Thoracic aorta (tissue), 2 donors: ENCODE results near the gene GFOD2. TPM values are rescaled to one million over a fixed set of nuclear protein-coding genes. Genes with fewer than 3 reads are reported as not detected.

ENCODE experiments used
- ATAC-seq: fragments of 150-250 bp; one replicate; pipeline ENCODE4 v1.8.0; 2017; ENCODE audit warnings: low read depth; ENCODE audit not compliant: insufficient number of reproducible peaks, low FRiP score
- DNase-seq: peaks from one replicate; pipeline ENCODE4 v3.0.0-alpha.2; 2020; ENCODE audit warnings: low spot score
- H3K27ac ChIP-seq, 2 donors: fragments of 200-600 bp; sonication (generic); 1 replicate in 1 of 2; 2 replicates in 1 of 2; pipeline ENCODE4 v1.5.1; 2016; ENCODE audit warnings: mild to moderate bottlenecking in 2 of 2, moderate library complexity in 2 of 2
- H3K27me3 ChIP-seq: fragments of 200-600 bp; sonication (generic); replicated peaks from 2 replicates; pipeline ENCODE4 v1.6.0; 2016; ENCODE audit warnings: mild to moderate bottlenecking; ENCODE audit not compliant: insufficient read depth
- H3K36me3 ChIP-seq: fragments of 200-600 bp; sonication (generic); one replicate; pipeline ENCODE4 v1.5.1; 2016
- H3K4me1 ChIP-seq, 2 donors: fragments of 200-600 bp; sonication (generic); 1 replicate in 1 of 2; 2 replicates in 1 of 2; pipeline versions ENCODE4 v1.5.1 to v1.6.0; 2016; ENCODE audit warnings: low read depth in 2 of 2, mild to moderate bottlenecking in 1 of 2; ENCODE audit not compliant: control insufficient read depth in 1 of 2
- H3K4me3 ChIP-seq: fragments of 200-600 bp; sonication (generic); 2 replicates; pipeline ENCODE4 v1.5.1; 2016; ENCODE audit warnings: mild to moderate bottlenecking
- H3K9me3 ChIP-seq: fragments of 200-600 bp; sonication (generic); 2 replicates; pipeline ENCODE4 v1.5.1; 2016
- total RNA-seq, 2 donors: library from RNA; depleted of rRNA; stranded (reverse); fragments of >200 nt; gene quantifications; one replicate each; pipeline versions ENCODE4 v1.1.0 to v1.2.3, GENCODE V29; 2016
- TF ChIP-seq, protein P1 (sequence below): fragments of 200-600 bp; sonication (generic); IDR thresholded peaks from one replicate; pipeline ENCODE4 v1.5.1; 2019; ENCODE audit warnings: antibody characterized with exemption

Gene GFOD2
- total RNA-seq, 2 donors from 2014 or later: 13.3 to 19.2 TPM

DNA sequence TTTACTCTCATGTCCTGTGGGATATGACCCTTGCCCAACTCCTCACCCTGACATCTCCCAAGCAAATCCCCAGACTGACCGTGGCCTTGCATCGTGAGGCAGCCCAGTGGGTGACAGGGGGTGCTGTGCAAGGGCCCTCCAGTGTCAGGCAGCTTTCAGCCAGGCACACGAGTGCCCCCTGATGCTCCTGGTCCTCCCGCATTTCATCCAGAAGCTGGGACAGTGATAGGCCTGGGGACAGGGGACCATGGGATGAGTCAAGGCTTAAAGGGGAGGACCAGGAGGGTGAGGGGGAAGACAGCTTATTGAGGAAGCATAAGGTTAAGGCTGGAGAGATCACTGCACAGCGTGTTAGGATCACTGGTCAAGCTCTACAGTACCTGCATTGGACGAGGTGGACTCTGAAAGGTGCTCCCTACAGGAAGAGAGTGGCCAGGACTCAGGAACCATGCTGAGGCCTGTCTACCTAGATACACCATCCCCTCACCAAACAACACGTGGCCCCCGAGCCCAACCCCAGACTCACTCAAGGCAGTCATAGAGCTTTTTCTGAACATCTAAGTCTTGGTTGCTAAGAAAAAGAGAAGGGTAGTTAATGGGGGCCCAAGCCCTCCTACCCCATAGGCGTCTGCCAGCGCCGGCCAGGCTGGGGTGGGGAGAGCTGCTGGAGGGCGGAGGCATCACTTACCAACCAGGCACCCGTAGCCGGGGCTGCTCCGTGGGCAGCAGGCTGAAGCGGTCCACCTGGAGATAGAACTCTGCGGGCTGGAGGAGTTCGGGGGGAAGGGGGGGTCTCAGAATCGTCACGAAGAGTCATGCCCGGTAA lies 60.1 kb downstream of the GFOD2 start:
- Histone ChIP-seq H3K4me1 (peaks cover 12 to 19% of the 10 kb centered on the region in 2 donors), H3K4me3 (peak overlapping the region; percentile 91), H3K36me3 (peaks cover 15% of the 10 kb centered on the region), H3K27ac (no peak overlapping the region), H3K27me3 (no peaks in the 10 kb centered on the region), H3K9me3 (no peaks in the 10 kb centered on the region)
- TF ChIP-seq, protein P1, sequence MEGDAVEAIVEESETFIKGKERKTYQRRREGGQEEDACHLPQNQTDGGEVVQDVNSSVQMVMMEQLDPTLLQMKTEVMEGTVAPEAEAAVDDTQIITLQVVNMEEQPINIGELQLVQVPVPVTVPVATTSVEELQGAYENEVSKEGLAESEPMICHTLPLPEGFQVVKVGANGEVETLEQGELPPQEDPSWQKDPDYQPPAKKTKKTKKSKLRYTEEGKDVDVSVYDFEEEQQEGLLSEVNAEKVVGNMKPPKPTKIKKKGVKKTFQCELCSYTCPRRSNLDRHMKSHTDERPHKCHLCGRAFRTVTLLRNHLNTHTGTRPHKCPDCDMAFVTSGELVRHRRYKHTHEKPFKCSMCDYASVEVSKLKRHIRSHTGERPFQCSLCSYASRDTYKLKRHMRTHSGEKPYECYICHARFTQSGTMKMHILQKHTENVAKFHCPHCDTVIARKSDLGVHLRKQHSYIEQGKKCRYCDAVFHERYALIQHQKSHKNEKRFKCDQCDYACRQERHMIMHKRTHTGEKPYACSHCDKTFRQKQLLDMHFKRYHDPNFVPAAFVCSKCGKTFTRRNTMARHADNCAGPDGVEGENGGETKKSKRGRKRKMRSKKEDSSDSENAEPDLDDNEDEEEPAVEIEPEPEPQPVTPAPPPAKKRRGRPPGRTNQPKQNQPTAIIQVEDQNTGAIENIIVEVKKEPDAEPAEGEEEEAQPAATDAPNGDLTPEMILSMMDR: no peak
- ATAC-seq (no peak), DNase-seq (no peak)

DNA sequence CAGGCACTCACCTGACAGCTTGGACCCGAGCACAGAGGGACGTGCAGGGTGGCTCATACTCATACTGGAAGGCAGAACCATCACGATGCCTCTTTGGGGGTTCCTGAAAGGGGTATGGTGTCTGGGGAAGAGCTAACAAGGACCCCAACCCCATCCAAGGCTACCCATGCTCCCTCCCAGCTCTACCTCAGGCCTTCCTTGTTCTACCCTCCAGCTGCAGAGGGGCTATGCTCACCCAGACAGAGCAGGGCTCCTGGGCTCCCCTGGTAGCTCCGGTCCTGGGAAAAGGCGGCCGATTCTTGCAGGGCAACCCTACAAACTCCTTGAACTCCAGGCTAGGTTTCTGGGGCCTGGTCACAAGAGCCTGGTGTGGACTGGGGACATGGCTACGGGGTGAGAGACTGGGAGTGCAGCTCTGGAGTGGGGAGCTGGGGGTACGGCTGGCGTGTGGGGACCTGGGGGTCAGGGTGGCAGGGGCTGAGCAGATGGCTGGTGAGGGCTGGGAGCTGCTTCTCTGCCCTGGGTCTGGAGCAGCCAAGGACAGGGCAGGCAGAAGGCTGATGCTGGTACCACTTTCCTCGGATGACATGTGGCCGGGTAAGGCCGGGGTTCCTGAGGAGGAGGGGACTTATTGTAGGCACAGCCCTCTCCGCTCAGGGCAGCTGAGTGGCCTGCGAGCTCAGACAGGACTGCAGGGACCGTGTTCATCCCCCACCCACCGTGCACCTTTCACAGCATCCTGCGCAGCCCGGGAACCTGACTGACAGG lies 61.2 kb downstream of the GFOD2 start:
- H3K4me3 ChIP-seq: no peak overlapping the region
- TF ChIP-seq, protein P1: no peak
- no peak for DNase-seq
- no peaks in the 10 kb centered on the region for H3K27me3 ChIP-seq
- ATAC-seq: no peak
- no peaks in the 10 kb centered on the region for H3K9me3 ChIP-seq
- H3K4me1 ChIP-seq: peaks cover 17 to 27% of the 10 kb centered on the region in 2 donors
- no peak overlapping the region for H3K27ac ChIP-seq
- H3K36me3 ChIP-seq: peaks cover 15% of the 10 kb centered on the region

DNA sequence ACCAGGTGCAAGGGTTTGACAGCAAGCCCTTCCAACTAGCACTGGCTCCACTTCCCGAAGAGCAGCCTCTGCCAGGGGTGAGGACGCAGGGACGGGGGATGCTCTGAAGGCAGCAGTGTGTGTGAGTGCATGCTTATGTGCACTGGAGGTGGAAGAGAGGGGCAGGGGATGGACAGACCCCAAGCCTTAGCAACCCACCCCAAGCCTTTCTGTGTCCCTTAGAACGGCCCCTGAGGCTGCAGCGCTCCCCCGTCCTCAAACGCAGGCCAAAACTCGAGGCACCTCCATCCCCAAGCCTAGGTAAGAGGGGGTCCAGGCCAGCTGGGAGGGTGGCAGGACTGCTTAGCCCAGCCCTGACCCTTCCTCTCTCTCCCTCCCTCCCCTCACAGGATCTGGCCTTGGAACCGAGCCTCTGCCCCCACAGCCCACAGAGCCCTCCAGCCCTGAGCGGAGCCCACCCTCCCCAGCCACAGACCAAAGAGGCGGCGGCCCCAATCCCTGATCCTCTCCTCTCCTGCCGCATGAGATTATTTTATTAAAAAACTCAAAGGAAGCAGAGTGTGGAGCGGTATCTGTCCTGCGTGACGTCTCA lies 62.0 kb downstream of the GFOD2 start:
- ATAC-seq: no peak
- no peak for DNase-seq
- Histone ChIP-seq H3K9me3 (no peaks in the 10 kb centered on the region), H3K4me3 (no peak overlapping the region), H3K27ac (no peak overlapping the region), H3K27me3 (no peaks in the 10 kb centered on the region), H3K4me1 (peaks cover 17 to 27% of the 10 kb centered on the region in 2 donors), H3K36me3 (peaks cover 15% of the 10 kb centered on the region)
- TF ChIP-seq, protein P1: no peak

DNA sequence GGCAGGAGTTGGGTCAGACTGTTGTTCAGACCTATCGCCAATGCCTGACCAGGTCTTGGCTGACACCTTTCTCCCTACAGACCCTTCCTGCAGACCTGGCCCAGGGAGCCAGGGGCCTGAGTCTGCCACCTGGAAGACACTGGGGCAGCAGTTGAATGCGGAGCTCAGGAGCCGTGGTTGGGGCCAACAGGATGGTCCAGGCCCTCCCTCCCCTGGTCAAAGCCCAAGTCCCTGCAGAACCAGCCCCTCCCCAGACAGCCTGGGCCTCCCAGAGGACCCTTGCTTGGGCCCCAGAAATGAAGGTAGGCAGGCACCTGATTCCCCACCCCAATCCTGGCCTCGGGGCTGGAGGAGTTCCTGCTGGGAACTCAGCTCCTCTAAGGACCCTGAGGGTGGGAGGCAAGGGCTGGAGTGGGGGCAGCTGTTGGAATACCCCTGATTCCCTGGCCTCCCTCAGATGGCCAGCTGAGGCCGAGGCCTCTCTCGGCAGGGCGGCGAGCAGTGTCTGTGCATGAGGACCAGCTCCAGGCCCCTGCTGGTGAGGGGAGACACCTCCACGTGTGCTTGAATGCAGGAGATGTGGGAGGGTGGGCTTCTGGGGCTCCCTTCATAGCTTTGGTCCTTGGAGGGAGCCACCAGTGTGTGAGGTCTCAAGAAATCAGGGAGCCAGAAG lies 62.6 kb downstream of the GFOD2 start:
- Histone ChIP-seq H3K4me1 (peaks cover 17 to 24% of the 10 kb centered on the region in 2 donors), H3K9me3 (no peaks in the 10 kb centered on the region), H3K27ac (no peak overlapping the region), H3K36me3 (peaks cover 15% of the 10 kb centered on the region), H3K27me3 (peaks cover 5% of the 10 kb centered on the region), H3K4me3 (no peak overlapping the region)
- ATAC-seq: no peak
- TF ChIP-seq, protein P1: no peak
- DNase-seq: no peak
